HepG2 (cell line): ENCODE measurements around the gene HABP4.

Source experiments
- CBFB ChIP-seq: sonication (generic); formaldehyde crosslinking; IDR thresholded peaks from 2 replicates; pipeline ENCODE4 v1.4.0; 2020; ENCODE audit warnings: missing genetic modification reagents
- MAFK ChIP-seq, 2 experiments: IDR thresholded peaks in 1 of 2; conservative IDR thresholded peaks in 1 of 2; 2 replicates each; pipeline ENCODE4 v1.6.1; 2011; ENCODE audit warnings: improper control_type of control experiment in 2 of 2, low read length in 2 of 2
- PAWR ChIP-seq: sonication (generic); formaldehyde crosslinking; IDR thresholded peaks from 2 replicates; pipeline ENCODE4 v1.4.0; 2020; ENCODE audit warnings: missing genetic modification reagents, mild to moderate bottlenecking, borderline replicate concordance
- RBAK ChIP-seq: sonication (generic); formaldehyde crosslinking; IDR thresholded peaks from 2 replicates; pipeline ENCODE4 v1.5.1; 2020; ENCODE audit warnings: mild to moderate bottlenecking, missing genetic modification reagents
- SMC3 ChIP-seq: IDR thresholded peaks from 2 replicates; pipeline ENCODE4 v1.6.1; 2011; ENCODE audit warnings: low read length, improper control_type of control experiment
- TCF7 ChIP-seq: sonication (generic); IDR thresholded peaks from 2 replicates; pipeline ENCODE4 v1.6.1; 2016; ENCODE audit warnings: antibody characterized with exemption, low read depth
- ZNF253 ChIP-seq: sonication (generic); formaldehyde crosslinking; IDR thresholded peaks from 2 replicates; pipeline ENCODE4 v1.8.0; 2022; ENCODE audit warnings: mild to moderate bottlenecking, missing genetic modification reagents, borderline replicate concordance
- ZNF335 ChIP-seq: sonication (generic); formaldehyde crosslinking; IDR thresholded peaks from 2 replicates; pipeline ENCODE4 v1.4.0; 2020; ENCODE audit warnings: missing genetic modification reagents
- ZNF367 ChIP-seq: sonication (generic); formaldehyde crosslinking; IDR thresholded peaks from 2 replicates; pipeline ENCODE4 v1.4.0; 2020; ENCODE audit warnings: missing genetic modification reagents, borderline replicate concordance
- ZNF441 ChIP-seq: sonication (generic); formaldehyde crosslinking; IDR thresholded peaks from 2 replicates; pipeline ENCODE4 v1.7.0; 2021; ENCODE audit warnings: missing genetic modification reagents, borderline replicate concordance
- TF ChIP-seq, protein P1 (sequence below): IDR thresholded peaks from 2 replicates; pipeline ENCODE4 v1.6.1; 2012; ENCODE audit warnings: inconsistent platforms
- TF ChIP-seq, protein P2 (sequence below): sonication (generic); formaldehyde crosslinking; IDR thresholded peaks from 2 replicates; pipeline ENCODE4 v1.5.0; 2020; ENCODE audit warnings: mild to moderate bottlenecking, missing genetic modification reagents, moderate library complexity
- TF ChIP-seq, protein P3 (sequence below): sonication (generic); formaldehyde crosslinking; IDR thresholded peaks from 2 replicates; pipeline ENCODE4 v1.9.0; 2021; ENCODE audit warnings: missing genetic modification reagents, borderline replicate concordance

DNA sequence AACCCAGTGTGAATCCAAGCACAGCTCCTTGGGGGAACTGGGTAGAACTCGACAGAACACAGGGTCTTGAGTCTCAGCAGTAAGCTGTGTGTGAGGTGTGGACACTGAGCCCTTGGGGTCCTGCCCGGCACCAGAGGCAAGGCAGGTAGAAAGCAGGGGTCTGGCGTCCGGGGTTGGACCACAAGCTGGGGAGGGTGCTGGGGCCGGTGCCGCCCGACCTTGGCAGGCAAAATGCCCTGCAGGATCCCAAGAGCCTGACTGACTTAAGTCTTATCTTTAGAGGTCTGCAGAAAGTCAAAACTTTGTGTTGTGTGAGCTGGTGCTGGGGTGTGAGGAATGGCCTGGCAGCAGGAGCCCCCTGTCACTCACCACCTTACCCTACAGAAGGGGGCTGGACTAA is 49.3 kb downstream of the HABP4 start:
- TF ChIP-seq, protein P1, sequence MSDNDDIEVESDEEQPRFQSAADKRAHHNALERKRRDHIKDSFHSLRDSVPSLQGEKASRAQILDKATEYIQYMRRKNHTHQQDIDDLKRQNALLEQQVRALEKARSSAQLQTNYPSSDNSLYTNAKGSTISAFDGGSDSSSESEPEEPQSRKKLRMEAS = no peak
- TF ChIP-seq ZNF367 (CRISPR knock-in tag) (no peak), ZNF253 (no peak), SMC3 (no peak), CBFB (no peak), PAWR (no peak), TCF7 (no peak), MAFK (conservative IDR thresholded peaks at IDR 0.05 in 1 of 2, IDR thresholded peaks at IDR 0.05 in 1 of 2; ENCODE audit: low read length in 2 of 2) (no peak), ZNF441 (CRISPR knock-in tag) (no peak), ZNF335 (CRISPR knock-in tag) (no peak), RBAK (CRISPR knock-in tag) (no peak)
- TF ChIP-seq, protein P2, sequence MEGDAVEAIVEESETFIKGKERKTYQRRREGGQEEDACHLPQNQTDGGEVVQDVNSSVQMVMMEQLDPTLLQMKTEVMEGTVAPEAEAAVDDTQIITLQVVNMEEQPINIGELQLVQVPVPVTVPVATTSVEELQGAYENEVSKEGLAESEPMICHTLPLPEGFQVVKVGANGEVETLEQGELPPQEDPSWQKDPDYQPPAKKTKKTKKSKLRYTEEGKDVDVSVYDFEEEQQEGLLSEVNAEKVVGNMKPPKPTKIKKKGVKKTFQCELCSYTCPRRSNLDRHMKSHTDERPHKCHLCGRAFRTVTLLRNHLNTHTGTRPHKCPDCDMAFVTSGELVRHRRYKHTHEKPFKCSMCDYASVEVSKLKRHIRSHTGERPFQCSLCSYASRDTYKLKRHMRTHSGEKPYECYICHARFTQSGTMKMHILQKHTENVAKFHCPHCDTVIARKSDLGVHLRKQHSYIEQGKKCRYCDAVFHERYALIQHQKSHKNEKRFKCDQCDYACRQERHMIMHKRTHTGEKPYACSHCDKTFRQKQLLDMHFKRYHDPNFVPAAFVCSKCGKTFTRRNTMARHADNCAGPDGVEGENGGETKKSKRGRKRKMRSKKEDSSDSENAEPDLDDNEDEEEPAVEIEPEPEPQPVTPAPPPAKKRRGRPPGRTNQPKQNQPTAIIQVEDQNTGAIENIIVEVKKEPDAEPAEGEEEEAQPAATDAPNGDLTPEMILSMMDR (CRISPR knock-in tag) = no peak
- TF ChIP-seq, protein P3, sequence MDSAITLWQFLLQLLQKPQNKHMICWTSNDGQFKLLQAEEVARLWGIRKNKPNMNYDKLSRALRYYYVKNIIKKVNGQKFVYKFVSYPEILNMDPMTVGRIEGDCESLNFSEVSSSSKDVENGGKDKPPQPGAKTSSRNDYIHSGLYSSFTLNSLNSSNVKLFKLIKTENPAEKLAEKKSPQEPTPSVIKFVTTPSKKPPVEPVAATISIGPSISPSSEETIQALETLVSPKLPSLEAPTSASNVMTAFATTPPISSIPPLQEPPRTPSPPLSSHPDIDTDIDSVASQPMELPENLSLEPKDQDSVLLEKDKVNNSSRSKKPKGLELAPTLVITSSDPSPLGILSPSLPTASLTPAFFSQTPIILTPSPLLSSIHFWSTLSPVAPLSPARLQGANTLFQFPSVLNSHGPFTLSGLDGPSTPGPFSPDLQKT (CRISPR knock-in tag) = no peak
